Sigmoid colon (tissue), 7 donors: Measurements from ENCODE around the gene ZNF740. TPM values are rescaled to one million over a fixed set of nuclear protein-coding genes. Genes with fewer than 3 reads are reported as not detected.
A peak's percentile ranks its signal among the peaks of the same experiment; 100 is the strongest.

ENCODE experiments used
- DNase-seq: peaks from one replicate; pipeline ENCODE4 v3.0.0-alpha.2; 2019
- H3K27ac ChIP-seq, 4 donors: fragments of 200-600 bp; sonication (generic); one replicate each; pipeline ENCODE4 v1.5.1; 2016 to 2019; ENCODE audit warnings: mild to moderate bottlenecking in 1 of 4
- H3K27me3 ChIP-seq, 3 donors: fragments of 200-600 bp; sonication (generic); one replicate each; pipeline ENCODE4 v1.5.1; 2019; ENCODE audit warnings: mild to moderate bottlenecking in 1 of 3
- H3K36me3 ChIP-seq, 4 donors: fragments of 200-600 bp; sonication (generic); one replicate each; pipeline ENCODE4 v1.5.1; 2016 to 2019
- H3K4me1 ChIP-seq, 4 donors: fragments of 200-600 bp; sonication (generic); one replicate each; pipeline ENCODE4 v1.5.1; 2017 to 2019
- H3K4me3 ChIP-seq, 4 donors: fragments of 200-600 bp; sonication (generic); one replicate each; pipeline ENCODE4 v1.5.1; 2017 to 2019; ENCODE audit warnings: mild to moderate bottlenecking in 2 of 4, moderate library complexity in 1 of 4
- H3K9me3 ChIP-seq, 4 donors: fragments of 200-600 bp in 3 of 4; sonication (generic) in 3 of 4; one replicate each; pipeline versions ENCODE4 v1.5.1 to v1.6.1; 2013 to 2019
- CTCF ChIP-seq, 4 experiments: fragments of 450-650 bp in 3 of 4; fragments of 200-600 bp in 1 of 4; IDR thresholded peaks; one replicate each; pipeline ENCODE4 v1.5.1; 2016 to 2019; ENCODE audit warnings: antibody characterized with exemption in 4 of 4, mild to moderate bottlenecking in 3 of 4, moderate library complexity in 2 of 4
- EP300 ChIP-seq, 4 donors: sonication (generic); formaldehyde crosslinking; IDR thresholded peaks; one replicate each; pipeline ENCODE4 v1.6.1; 2017; ENCODE audit warnings: antibody characterized with exemption in 4 of 4
- POLR2A ChIP-seq, 2 donors: fragments of 450-650 bp; IDR thresholded peaks; one replicate each; pipeline ENCODE4 v1.6.1; 2016; ENCODE audit warnings: antibody characterized with exemption in 2 of 2, mild to moderate bottlenecking in 2 of 2, moderate library complexity in 2 of 2
- POLR2AphosphoS5 ChIP-seq, 4 donors: sonication (generic); formaldehyde crosslinking; IDR thresholded peaks; one replicate each; pipeline ENCODE4 v1.6.1; 2017; ENCODE audit warnings: antibody characterized with exemption in 4 of 4
- WGBS, 2 donors: extraction: QIAGEN DNeasy Blood & Tissue Kit; methylation state at CpG; one replicate each; pipeline ENCODE4 v1.1.7; 2013; 5-methylcytosine and 5-hydroxymethylcytosine counted together
- intact Hi-C: fragments of 100-400 bp; cut with DNase I; formaldehyde crosslinking; loops from one replicate; pipeline ENCODE4 v1.15.1; 2023
- polyA plus RNA-seq, 3 donors: library from polyadenylated mRNA; stranded (reverse); fragments of 200-250 nt; gene quantifications; one replicate each; pipeline ENCODE4 v1.2.3, GENCODE V29; 2013
- total RNA-seq, 4 donors: library from RNA; depleted of rRNA; stranded (reverse); fragments of >200 nt; gene quantifications; one replicate each; pipeline ENCODE4 v1.1.0, GENCODE V29; 2016
- donor health status: healthy with polysubstance abuse.
- donor health status: Bipolar disorder and iron deficiency.
- donor health status: healthy.

Gene ZNF740
- total and polyA plus RNA-seq, 7 donors = 2.3 to 16.6 (median 12.0) TPM

- WGBS, 2 donors = 17 to 18% methylated on average over 12 of the region's 12 CpGs
- H3K4me3 ChIP-seq = peak overlapping the region; percentile 52 to 82 (median 78)
- no peaks in the 10 kb centered on the region for H3K9me3 ChIP-seq
- no peaks in the 10 kb centered on the region for H3K27me3 ChIP-seq
- H3K4me1 ChIP-seq = peaks cover 0 to 47% (median 45%) of the 10 kb centered on the region in 4 donors
- no peak for DNase-seq
- peak overlapping the region; percentile 90 to 96 (median 94) for H3K27ac ChIP-seq
- intact Hi-C loops = no loop called here
- no peak for TF ChIP-seq POLR2AphosphoS5 (IDR thresholded peaks at IDR 0.05)
- no peak for TF ChIP-seq CTCF (IDR thresholded peaks at IDR 0.05)
- no peak for TF ChIP-seq POLR2A (IDR thresholded peaks at IDR 0.05)
- TF ChIP-seq EP300 (IDR thresholded peaks at IDR 0.05) = no peak
- peaks cover 5 to 31% (median 11%) of the 10 kb centered on the region in 4 donors for H3K36me3 ChIP-seq
Measured at GRCh38 chr12:53179687-53180219, 769 bp upstream of the ZNF740 start.

- no peaks in the 10 kb centered on the region for H3K27me3 ChIP-seq
- 1 to 2% methylated on average over 57 of the region's 57 CpGs for WGBS, 2 donors
- no peaks in the 10 kb centered on the region for H3K9me3 ChIP-seq
- TF ChIP-seq EP300 (IDR thresholded peaks at IDR 0.05) (no peak), POLR2A (IDR thresholded peaks at IDR 0.05) (no peak), CTCF (IDR thresholded peaks at IDR 0.05) (no peak), POLR2AphosphoS5 (IDR thresholded peaks at IDR 0.05) (no peak)
- peak; percentile 86 for DNase-seq
- H3K36me3 ChIP-seq = peaks cover 16 to 44% (median 21%) of the 10 kb centered on the region in 4 donors
- H3K4me1 ChIP-seq = peaks cover 0 to 54% (median 47%) of the 10 kb centered on the region in 4 donors
- peak overlapping the region; percentile 52 to 82 (median 78) for H3K4me3 ChIP-seq
- H3K27ac ChIP-seq = peak overlapping the region; percentile 90 to 96 (median 94)
- intact Hi-C loops = no loop called here
Measured at GRCh38 chr12:53180931-53181645, 566 bp downstream of the ZNF740 start.

GRCh38 chr12:53181935-53182334 lies 1.4 kb downstream of the ZNF740 start:
- 61 to 80% methylated on average over 2 of the region's 2 CpGs for WGBS, 2 donors
- Histone ChIP-seq H3K9me3 (no peaks in the 10 kb centered on the region), H3K27ac (peak overlapping the region; percentile 90 to 96 (median 94)), H3K4me3 (peak overlapping the region in 2 of 4 donors; percentile 81 to 82), H3K36me3 (peaks cover 24 to 53% (median 29%) of the 10 kb centered on the region in 4 donors), H3K27me3 (no peaks in the 10 kb centered on the region), H3K4me1 (peaks cover 0 to 54% (median 47%) of the 10 kb centered on the region in 4 donors)
- intact Hi-C loops = no loop called here
- TF ChIP-seq EP300 (IDR thresholded peaks at IDR 0.05) = no peak
- TF ChIP-seq CTCF (IDR thresholded peaks at IDR 0.05) = no peak
- no peak for TF ChIP-seq POLR2A (IDR thresholded peaks at IDR 0.05)
- TF ChIP-seq POLR2AphosphoS5 (IDR thresholded peaks at IDR 0.05) = no peak
- DNase-seq = no peak

- DNase-seq = no peak
- Histone ChIP-seq H3K4me1 (peaks cover 0 to 54% (median 47%) of the 10 kb centered on the region in 4 donors), H3K27me3 (no peaks in the 10 kb centered on the region), H3K36me3 (peaks cover 31 to 62% (median 39%) of the 10 kb centered on the region in 4 donors), H3K9me3 (no peaks in the 10 kb centered on the region), H3K4me3 (peak overlapping the region in 1 of 4 donors; percentile 81), H3K27ac (no peak overlapping the region)
- WGBS, 2 donors = 10 to 41% methylated on average over 2 of the region's 2 CpGs
- intact Hi-C loops = no loop called here
- no peak for TF ChIP-seq POLR2AphosphoS5 (IDR thresholded peaks at IDR 0.05)
- no peak for TF ChIP-seq CTCF (IDR thresholded peaks at IDR 0.05)
- TF ChIP-seq POLR2A (IDR thresholded peaks at IDR 0.05) = no peak
- TF ChIP-seq EP300 (IDR thresholded peaks at IDR 0.05) = no peak
Measured at GRCh38 chr12:53182903-53183302, 2.4 kb downstream of the ZNF740 start.
